GM18951 (cell line): ENCODE results near the gene NOTUM.

Experiments
- POLR2A ChIP-seq: IDR thresholded peaks from 4 replicates; pipeline ENCODE4 v1.6.1; 2011; ENCODE audit warnings: mild to moderate bottlenecking; ENCODE audit not compliant: insufficient read length, insufficient read depth; ENCODE audit errors: extremely low read depth
- in situ Hi-C: fragments of 300-500 bp; cut with MboI; formaldehyde crosslinking; loops from one replicate; pipeline ENCODE4 v1.12.0; 2022; ENCODE audit warnings: low sequenced_read_pairs, mixed read lengths, inconsistent platforms; ENCODE audit not compliant: unreplicated experiment

Gene NOTUM

DNA sequence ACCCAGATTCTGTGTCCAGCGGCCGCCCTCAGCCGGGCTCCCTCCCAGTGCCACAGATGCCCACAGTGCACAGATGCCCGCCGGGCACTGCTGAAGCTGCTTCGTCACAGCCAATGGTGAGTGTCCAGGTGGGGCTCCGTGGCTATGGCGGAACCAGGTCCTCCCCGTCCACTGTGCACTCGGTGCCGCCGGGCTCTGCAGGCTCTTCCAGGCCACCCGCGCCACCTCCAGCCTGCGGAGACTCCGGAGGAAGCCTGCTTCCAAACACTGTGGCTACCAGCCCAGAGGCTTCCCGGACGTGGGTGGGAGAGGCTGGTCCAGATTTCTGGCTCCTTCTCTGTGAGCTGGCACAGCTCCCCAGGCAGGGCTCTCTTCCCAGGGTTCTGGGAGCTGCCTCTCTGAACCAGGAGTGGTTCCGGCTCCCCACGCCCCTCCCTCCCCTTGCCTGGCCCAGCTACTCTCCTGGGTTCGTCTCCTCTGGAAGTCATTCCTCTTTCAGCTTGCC, 21.1 kb downstream of the NOTUM start:
- TF ChIP-seq POLR2A: no peak
- in situ Hi-C loops: no loop called here

DNA sequence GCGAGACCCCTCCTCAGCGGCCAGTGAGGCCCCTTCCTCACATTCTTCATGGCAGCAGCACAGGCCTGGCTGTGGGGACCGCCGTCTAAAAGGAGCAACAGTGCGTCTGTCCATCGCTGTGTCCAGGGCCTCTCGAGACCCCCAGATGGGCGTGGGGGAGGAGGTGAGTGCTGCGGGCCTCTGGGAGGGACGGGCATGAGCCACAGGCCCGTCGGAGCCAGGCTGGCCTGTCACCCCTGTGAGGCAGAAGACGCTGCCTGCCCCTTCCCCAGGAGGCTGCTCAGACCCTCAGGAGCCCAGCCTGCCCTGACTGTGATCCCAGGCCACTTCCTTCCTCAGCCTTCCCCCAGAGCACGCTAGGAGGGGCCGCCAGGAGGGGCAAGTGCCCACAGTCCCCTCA, 21.8 kb downstream of the NOTUM start:
- in situ Hi-C loops: no loop called here
- no peak for TF ChIP-seq POLR2A

DNA sequence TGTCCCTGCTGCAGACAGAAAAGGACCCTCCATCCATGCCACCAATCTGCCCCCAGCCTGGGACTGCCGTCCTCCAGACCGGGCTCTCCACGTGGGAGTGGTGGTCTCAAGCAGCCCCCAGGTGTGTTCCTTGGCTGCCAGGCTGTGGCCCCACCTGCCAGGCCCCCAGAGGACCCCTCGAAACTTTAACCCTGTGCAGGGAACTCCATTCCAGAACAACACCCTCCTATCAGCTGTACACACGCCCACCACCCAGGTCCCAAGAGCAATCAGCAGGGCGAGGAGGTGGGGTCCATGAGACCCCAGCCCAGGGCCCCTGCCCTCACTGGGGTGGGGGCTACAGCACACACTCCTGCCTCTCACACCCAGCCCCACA, 25.3 kb downstream of the NOTUM start:
- no peak for TF ChIP-seq POLR2A
- in situ Hi-C loops: no loop called here

DNA sequence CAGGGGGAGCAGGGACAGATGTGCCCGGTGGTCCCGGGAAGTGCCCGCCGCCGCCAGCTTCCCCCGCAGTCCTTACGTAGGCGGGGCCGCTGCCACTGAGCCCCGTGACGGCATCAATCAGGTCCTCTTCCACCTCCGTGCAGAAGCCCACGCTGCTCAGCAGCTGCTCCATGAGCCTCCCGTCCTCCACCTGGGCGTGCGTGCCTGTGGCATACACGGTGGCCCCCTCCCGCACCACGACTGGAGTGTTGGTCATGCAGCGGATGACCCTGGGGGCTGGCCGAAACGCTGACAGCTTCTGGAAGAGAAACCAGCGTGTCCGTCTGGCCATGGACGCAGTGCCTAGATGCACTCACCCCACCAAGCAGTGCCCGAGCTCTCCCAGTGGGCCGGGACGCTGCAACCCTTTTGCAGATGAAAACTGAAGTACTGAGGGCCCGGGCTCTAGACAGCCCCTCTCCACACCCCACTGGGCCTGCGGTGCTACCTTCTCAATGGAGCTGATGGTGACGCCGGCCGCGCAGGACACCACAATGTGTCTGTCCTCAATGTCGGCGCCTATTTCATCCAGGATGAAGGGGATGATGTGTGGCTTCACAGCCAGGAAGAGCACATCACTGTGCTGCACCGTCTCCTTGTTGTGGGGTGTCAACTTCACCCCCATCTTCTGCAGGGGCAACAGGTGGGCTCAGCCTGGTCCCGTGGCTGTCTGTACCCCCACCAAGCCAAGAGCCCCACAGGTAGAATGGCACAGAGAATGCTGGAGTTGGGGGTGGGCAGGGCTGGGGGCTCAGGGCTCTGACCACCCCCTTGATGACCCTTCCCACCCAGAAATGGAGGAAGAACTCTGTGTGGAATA, 25.9 kb downstream of the NOTUM start:
- TF ChIP-seq POLR2A: no peak
- in situ Hi-C loops: no loop called here

DNA sequence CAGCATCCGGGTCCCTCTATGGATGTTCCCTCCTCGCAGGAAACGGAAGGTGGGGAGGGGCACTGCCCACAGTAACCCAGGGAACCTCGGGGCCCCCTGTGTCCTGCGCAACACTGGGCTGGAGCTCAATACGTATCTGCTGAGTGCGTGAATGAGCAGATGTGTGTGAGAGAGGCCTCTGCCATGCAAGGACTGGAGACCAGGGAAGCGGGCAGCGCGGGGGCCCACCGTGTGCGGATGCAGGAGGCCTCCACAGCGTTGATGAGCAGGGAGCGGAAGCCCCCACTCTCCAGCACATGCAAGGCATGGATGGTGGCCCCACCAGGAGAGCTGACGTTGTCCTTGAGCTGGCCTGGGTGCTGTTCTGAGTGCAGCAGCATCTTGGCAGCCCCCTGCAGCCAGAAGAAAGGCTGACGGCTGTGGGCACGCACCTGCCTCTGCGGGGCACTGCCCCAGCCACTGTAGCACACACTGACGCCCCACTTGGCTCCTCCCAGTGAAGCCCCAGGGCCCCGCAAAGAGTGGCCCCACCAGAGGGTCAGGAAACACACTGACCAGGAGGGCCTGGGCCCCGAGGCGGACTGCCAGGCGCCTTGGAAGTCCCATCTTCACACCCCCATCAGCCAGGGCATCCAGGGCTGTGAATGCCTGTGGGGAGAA, 26.8 kb downstream of the NOTUM start:
- TF ChIP-seq POLR2A: no peak
- in situ Hi-C loops: no loop called here

DNA sequence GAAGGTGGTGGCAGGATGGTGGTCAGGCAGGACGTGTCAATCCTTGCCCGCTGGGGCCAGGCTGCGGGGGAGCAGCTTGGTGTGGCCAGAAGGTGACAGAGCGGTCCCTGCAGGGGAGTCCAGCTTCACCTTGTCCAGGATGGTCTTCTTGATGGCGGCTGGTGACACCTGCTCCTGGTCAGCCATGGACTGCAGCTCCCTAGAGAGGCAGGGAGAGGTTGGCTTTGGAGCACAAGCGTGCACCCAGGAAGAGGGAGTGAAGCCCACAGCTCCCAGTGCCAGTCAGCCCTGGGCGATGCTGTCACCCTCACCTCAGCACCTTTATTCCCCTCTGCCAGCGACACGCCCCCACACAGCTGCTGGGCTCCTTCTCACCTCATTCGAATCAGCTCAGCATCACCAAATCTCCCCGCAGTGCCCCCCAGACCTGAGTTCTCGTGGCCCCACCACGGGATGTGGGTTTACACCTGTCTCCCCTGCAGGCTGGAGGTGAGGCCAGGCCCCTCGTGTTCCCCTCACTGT, 27.7 kb downstream of the NOTUM start:
- TF ChIP-seq POLR2A: peak; percentile 7
- in situ Hi-C loops: no loop called here

DNA sequence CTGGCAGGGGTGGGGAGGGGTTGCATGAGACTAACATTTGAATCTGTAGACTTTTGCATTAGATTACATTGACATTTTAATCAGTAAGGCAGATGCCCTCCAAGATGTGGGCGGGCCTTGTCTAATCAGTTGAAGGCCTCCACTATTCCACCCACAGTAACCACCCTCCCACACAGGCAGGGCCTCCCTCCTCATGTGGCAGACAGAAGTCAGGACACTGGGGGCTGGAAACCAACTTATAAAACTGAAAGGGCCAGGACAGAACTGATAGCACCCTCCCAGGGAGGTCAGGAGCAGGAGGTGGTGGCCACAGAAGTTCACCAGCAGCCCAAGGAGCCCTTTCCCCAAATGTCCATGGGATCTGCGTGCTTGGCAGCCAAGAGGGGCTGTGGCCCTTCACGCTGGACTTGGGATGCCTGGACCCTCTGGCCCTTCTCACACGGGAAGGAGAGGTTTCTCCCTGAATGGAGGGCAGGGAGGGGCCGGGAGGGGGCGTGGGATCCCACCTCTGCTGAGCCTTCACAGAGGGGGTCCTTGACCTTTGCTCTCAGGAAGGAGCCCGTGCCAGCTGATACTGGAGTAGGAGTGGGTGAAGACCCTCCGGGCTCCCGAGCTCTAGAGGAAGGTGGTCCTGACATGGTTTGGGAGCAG, 28.5 kb downstream of the NOTUM start:
- in situ Hi-C loops: no loop called here
- no peak for TF ChIP-seq POLR2A

DNA sequence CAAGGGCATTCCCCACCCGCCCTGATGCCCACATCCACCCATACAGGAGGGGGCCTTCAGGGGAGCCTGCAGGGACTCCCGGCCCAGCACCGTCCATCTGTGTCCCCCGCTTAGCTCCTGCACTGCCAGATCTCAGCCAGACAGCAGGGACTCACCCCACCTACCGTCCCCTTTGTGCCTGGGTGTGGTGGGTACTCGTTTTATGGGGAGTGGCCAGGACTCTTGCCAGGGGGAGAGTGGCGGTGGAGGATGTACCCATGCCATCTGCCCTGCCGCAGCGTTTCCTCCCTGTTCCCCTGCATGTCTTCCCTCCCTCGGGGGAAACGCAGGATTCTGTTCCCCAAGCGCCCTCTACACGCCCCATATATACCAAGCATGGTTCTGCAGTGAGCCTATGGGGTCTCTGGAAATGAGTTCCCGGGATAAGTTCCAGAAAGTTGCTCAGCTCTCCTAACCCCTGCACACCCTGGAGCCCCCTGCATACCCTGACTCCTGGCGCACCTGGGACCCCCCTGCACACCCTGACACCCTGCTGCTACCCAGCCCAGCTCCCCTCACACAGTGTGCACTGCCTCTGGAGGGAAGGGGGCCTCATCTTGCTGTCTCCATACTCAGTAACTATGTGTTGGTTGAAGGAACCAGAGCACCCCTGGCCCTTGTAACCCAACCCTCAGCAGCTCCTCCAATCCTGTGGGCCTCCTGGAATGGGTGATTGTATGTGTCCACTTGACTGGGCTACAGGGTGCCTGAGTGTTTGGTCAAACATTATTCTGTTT, 29.2 kb downstream of the NOTUM start:
- in situ Hi-C loops: no loop called here
- no peak for TF ChIP-seq POLR2A

DNA sequence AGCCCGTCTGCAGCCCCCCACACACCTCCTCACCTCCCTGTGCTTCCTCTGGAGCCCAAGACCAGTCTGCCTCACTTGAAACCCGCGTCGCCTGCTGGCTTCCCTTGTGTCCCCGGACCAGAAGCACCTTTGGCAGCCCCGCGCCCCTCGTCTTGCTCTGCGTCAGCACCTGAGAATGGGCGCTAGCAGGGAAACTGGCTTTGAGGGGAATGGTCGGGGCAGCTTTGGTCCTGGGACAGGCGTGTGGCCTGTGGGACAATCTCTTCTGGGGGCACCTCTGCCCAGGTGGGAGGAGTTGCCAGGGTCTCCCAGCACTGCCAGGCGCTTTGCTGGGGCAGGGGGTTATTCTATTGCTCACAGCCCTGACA, 29.8 kb downstream of the NOTUM start:
- in situ Hi-C loops: no loop called here
- TF ChIP-seq POLR2A: no peak

DNA sequence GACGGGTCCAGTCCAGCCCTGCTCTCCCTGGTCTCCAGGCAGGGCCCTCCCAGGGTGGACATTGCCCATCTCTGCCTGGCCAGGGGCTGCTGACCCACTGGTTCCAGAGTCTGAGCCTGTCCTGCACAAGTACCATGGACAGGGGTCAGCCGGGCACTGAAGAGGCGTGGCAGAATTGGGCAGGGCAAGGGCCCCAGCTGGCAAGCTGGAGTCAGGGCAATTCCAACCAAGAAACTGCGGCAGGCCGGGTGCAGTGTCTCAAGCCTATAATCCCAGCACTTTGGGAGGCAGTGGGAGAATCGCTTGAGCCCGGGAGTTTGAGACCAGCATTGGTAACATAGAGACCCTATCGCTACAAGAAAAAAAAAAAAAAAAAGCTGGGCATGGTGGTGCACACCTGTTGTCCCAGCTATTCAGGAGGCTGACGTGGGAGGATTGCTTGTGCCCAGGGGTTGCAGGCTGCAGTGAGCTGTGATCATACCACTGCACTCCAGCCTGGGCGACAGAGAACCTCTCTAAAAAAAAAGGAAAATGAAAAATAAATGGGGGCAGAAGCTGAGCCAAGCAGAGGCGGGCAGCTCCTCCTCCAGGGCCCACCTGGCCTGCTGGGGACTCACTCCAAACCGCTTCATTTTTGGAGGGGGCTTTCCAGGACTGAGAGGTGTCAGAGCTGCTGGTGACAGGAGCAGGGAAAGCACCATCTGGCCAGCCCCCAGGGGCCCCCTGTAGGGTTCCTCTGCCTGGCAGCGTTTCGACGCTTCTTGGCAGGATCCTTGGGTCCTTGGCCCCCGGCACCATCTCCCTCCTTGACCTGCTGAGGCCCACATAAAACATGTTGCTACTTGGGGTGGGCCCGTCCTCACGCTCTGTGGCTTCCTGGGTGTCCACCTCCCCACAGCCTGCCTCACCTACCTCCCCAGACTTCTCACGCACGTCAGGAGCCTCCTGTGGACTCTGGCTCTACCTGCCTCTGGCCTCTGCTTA, 30.6 kb downstream of the NOTUM start:
- TF ChIP-seq POLR2A: no peak
- in situ Hi-C loops: no loop called here

DNA sequence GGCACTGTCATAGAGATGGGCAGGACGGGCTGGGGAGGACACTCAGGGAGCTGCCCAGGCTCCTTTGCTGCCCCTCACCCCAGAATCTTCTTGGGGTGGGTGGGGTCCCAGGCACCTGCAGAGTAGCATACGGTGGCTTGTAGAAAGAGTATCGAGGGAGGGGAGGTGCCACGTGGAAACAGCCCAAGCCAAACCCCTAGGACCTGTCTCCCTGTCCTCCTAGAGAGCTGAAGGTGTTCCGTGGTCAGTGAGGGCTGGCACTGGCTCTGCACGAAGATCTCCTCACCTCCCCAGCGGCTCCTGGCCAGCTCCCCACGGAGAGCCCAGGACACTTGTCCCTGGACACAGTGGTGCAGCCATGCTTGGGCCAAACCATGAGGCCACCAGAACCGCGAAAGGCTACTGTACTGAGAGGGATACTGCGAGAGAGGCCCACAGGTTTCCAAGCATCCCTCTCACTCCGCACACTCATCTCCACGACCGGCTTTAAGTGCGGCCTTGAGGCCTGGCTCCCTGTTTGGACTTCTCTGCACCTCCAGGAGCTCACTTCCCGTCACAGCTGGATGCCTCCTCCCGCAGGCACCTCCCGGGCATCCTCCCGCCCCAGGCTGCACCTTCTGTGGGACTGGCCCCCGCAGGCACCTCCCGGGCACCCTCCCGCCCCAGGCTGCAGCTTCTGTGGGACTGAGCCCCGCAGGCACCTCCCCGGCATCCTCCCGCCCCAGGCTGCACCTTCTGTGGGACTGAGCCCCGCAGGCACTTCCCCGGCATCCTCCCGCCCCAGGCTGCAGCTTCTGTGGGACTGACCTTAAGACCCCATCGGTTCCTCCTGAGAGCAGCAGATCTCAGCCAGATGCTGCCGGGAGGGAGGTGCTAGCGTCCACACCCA, 31.5 kb downstream of the NOTUM start:
- TF ChIP-seq POLR2A: no peak
- in situ Hi-C loops: no loop called here
